HG03378 (cell line): ENCODE data around the gene METAP1D.
"Not testable (repeated sequence)": the region's sequence is repeated elsewhere in the genome, so short reads cannot be mapped to it uniquely, and the experiment has no call there.

Experiments used
- ATAC-seq: cut with Tn5 transposase; IDR thresholded peaks from one replicate; pipeline ENCODE4 v1.9.1; 2021; ENCODE audit warnings: mild to moderate bottlenecking, moderate library complexity; ENCODE audit not compliant: unreplicated experiment

The METAP1D gene

GRCh38 chr2:171999604-172000469, at the start of gene METAP1D:
TSS of gene METAP1D (plus strand) at chr2:171999953. CDS start at chr2:171999970, 17 bp downstream.
- peak; percentile 84 for ATAC-seq

DNA sequence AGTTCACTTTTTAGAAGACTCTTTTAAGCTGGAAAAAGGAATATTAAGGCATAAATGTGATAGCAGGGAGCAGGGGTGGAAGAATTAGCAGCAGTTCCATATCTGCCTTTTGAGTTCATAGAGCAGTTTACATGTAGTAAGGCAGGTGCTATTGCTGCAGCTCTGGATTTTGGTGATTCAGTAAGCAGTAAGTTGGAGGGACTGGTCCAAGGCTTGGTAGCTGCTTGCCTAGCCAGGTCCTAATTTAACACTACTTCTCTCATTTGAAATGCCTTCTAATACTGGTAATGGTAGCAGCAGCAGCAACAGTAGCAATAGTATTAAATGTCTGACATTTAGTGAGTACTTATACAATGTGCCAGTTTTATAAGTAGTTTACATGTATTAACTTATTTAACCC, 47.5 kb upstream of the METAP1D start:
- ATAC-seq: no peak

DNA sequence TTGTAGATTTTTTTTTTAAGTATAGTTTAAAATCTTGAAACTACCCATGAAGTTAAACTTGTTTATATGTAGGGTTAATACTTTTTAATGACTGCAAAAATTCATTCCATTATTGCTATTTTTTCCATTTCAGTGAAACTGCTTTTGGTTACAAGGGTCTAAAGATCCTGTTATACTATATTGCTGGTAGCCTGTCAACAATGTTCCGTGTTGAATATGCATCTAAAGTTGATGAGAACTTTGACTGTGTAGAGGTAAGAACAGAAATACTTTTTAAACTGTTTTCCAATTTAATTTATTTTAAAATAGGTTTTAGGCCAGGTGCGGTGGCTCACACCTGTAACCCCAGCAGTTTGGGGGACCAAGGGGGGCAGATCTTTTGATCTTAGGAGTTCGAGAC, 47.0 kb upstream of the METAP1D start:
- ATAC-seq: no peak

GRCh38 chr2:171956135-171956825, 43.5 kb upstream of the METAP1D start:
- ATAC-seq: no peak

GRCh38 chr2:171957061-171957460, 42.7 kb upstream of the METAP1D start:
- no peak for ATAC-seq

DNA sequence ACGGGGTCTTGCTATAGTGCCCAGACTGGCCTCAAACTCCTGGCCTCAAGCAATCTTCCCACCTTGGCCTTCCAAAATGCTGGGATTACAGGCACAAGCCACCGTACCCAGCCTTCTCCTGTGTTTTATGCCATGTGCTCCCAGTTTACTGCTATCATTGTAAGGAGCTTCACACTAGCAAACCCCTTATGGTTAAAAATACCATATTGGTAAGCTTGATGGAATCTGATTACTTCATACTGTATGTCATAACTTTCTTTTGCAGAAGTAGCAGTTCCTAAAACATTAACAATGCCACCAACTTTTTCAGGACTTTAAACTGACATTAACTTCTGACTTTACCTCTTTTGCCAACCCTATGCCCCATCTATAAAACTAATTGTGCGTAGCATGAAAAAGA, 41.3 kb upstream of the METAP1D start:
- ATAC-seq: no peak

- ATAC-seq: no peak
These were observed 39.8 kb upstream of the METAP1D start for GRCh38 chr2:171959998-171960397.

- ATAC-seq: no peak
These were observed 39.2 kb upstream of the METAP1D start for GRCh38 chr2:171960570-171960969.

DNA sequence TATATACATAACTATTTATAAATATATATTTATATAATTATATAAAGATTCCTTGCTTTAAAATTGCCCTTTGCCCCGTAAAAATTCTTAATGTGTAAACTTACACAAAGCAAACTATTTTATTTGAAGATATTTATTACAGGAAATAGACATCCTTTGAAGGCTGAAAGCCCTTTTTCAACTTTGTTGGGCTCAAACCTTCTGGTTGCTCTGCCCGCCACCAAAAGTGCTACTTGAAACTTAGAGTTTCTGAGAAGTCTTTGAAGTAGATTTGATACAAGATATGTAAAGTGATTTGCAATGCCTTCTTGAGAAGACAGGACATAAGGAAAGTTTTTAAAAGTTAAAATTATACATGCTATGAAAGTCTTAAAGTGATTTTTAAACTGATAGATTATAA, 36.6 kb upstream of the METAP1D start:
- ATAC-seq: no peak

DNA sequence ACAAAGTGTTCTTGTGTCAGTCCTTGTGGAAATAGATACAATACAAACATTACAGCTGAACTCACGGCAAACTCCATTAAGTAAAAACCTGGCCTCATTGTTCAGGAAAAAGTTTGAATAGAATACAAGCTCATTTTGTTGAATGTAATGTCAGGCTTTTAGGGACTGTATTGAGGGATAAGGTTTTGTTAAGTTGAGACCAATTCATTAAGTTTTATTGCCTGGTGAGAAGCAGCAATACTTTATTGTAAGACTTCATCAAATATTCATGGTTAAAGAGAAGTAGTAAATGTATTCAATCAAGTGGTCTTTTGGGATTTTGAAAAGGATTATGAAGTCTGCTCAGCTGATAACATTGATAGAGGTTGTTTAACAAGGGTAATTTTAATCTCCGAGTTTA, 35.4 kb upstream of the METAP1D start:
- no peak for ATAC-seq

DNA sequence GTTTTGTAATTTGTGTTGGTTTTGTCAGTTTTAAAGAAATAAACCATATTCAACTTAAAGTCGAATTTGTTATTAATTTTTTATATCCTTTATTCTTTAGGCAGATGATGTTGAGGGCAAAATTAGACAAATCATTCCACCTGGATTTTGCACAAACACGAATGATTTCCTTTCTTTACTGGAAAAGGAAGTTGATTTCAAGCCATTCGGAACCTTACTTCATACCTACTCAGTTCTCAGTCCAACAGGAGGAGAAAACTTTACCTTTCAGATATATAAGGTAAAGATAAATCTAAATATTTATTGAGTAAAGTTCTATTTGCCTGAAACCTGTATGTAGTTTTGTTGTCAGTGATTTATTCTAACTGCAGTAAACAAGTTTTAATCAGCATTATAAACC, 34.5 kb upstream of the METAP1D start:
- ATAC-seq: no peak

GRCh38 chr2:171965661-171966060, 34.1 kb upstream of the METAP1D start:
- ATAC-seq: no peak

GRCh38 chr2:171966235-171966634, 33.5 kb upstream of the METAP1D start:
- ATAC-seq: no peak

DNA sequence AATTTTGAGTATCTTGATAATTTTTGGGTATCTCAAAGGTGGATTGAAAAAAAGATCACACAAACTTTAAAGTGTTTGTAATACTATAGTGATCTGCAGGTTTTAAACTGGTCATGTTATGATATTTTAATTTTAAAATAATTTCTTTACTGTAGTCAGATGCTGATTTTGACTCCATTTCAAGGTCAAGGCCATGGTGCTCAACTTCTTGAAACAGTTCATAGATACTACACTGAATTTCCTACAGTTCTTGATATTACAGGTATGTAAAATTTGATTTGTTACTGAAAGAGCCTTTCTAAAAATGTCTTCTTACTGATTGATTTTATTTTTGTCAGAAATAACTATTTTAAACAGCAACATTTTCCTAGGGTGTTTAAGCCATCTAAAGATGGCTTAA, 33.1 kb upstream of the METAP1D start:
- ATAC-seq: no peak

- no peak for ATAC-seq
These were observed 31.2 kb upstream of the METAP1D start for GRCh38 chr2:171968509-171968908.

DNA sequence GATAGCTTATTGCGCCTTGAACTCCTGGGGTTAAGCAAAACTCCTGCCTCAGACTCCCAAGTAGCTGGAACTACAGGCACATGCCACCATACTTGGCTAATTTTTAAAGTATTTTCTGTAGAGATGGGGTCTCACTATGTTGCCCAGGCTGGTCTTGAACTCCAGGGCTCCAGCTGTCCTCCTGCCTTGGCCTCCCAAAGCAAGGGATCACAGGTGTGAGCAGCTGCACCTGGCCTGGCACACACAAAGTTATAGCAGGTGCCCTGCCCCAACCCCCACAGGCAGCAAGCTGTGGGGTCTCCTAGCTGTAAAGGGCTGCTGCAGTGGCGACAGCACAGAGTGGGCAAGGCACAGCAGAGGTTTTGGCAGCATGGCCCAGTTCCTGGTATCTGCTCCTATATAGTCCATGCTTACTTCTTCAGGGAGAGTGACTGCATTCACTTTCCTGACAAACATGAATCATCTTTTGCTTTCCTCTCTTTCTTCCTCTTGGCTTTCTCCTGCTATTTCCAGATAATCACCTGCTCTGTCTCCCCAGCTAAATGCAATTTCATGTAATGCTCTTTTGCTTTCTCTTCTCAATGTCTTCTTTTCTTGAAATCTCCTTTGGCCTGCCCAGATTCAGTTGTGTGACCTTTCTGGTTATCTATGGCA, 27.3 kb upstream of the METAP1D start:
- no peak for ATAC-seq

GRCh38 chr2:171979103-171979502, 20.6 kb upstream of the METAP1D start:
- no peak for ATAC-seq

GRCh38 chr2:171983924-171984323, 15.8 kb upstream of the METAP1D start:
- ATAC-seq: not testable (repeated sequence)

DNA sequence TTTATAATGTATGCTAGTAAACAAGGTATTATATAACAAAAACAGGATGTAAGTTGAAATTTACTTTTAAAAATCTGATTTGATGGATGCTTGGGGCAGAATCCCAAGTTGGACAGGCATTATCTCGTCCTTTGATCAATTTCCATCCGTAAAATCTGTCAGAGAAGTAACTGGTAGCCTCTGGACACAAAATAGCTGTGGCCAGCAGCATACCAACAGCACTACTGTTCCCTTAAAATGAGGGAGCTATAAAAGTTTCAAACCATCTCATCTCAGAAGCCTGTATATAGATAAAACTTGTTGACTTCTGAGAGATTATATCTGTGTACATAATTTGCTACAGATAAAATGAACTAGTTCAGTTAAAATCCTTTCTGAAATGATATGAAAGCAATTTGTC, 14.7 kb upstream of the METAP1D start:
- no peak for ATAC-seq

GRCh38 chr2:171986778-171987177, 13.0 kb upstream of the METAP1D start:
- ATAC-seq: no peak

DNA sequence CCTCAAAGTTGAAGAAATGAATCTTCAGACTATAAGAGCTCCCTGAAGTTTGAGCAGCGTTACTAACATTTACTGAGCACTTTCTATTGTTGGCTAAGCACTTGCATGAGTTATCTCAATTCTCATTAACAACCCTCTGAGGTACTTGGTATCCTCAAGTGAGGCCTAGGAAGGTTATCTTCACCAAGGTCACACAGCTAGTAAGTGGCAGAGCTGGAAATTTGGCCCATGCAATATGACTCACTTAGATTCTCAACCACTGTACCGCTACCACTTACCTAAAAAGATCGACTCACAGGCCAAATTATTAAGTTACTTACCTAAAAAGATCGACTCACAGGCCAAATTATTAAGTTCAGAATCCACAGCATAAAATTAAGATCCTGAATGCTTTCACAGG, 8.7 kb upstream of the METAP1D start:
- no peak for ATAC-seq

- ATAC-seq: no peak
These were observed 4.2 kb upstream of the METAP1D start for GRCh38 chr2:171995586-171995985.
